Measurements from ENCODE around the gene ASXL3.

The ASXL3 gene

DNA sequence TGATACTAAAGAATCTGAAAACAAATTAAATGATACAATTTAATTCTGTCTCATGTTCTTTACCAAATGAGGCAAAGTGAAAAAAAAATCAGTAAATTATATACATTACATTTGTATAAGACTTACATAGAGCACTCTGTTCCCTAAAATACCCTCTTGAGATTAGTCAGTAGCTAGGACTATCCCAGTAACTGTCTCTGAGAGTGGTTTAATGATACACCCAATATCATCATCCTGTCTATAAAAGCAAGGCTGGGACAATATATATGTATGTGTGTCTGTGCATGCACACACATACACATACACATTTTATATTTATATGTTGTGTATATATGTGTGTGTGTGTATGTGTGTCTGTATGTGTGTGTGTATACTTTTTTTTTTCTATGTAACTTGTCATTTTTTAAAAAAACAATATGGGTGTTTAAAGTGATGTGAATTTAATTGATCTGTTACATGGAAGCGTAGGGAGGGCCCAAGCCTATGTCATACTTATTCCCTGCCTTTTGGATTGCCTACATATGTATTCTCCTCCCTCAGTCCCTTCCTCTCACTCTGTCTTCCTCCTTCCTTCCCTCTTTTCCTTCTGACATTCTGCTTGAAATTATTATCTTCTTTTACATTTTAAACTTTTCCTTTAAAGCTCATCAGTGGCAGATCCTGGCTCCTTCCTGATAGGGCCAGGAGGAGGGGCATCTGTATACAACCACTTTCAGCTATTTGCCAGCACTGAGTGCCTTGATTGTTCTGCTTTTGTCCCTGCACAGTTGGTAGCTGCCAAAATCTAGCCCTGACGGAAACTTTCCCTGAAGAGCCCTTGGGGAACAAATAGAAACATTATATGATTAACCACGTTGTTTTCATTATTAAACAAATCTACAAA lies 6.8 kb downstream of the ASXL3 start:
- DNase-seq = no peak

DNA sequence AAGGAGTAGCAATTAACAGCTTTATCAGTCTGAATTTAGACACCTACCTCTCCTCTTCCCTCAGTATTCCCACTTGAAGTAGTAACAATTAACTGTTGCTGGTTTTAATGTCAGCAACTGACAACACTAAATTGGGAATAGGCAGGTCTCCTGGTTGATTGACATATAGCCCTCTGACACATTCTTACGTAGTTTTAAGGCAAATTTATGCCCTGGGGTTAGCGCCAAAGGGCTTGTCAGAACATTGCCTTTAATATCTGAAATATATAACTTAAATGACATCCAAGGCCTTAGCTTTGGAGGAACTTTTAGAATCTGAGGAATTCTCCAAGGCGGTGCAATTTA lies 7.4 kb downstream of the ASXL3 start:
- DNase-seq = no peak

DNA sequence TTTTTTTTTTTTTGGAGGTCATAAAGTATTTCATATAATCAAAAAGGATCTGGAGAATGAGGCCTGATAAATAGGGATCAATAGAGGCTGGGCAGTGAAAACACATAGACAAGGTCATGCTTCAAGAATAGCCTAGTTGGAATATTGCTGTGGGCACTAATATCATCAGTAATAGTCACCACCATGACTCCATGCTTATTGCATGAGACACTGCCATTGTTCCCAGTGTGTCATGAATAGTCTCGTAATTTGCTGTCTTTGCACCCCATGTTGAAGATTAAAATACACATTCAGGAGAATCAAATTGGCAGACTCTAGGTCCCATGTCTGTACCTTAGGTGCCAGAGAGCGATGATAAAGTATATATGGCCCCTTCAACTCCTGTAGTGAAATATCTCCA lies 10.3 kb downstream of the ASXL3 start:
- no peak for DNase-seq

DNA sequence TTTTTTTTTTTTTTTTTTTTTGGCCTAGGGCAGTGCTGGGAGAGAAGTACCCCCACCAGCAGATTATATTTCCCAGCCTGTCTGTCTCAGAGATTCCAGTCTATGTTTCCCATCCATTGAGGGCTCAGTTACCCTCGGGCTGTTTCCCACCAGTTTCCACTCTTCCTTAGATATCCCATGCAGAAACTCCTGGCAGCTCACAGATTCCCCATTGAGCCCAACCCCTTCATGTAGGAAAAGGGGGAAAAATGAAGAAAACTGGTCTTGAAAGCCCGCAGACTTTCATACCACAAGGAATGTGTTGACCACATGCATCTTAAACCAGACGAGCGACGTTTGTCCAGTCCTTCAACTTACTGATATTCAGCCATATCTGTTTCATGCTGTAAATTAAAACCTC lies 15.2 kb downstream of the ASXL3 start:
- DNase-seq = no peak

DNA sequence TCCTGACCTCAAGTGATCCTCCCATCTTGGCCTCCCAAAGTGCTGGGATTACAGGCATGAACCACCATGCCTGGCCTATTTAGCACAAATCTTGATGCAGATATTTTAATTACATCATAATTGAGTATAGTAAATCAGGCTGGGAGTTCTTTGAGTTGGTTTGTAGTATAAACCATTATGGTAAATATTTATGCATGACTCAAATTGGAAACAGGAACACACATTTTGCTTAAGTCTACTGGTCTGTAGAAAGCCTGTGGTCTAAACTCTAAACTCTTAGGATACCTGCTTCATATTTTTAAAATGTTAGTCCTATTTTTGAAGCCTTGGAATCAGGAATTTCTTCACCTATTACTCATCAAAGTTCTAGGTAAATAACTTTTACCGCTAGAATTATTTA lies 16.8 kb downstream of the ASXL3 start:
- DNase-seq = no peak

DNA sequence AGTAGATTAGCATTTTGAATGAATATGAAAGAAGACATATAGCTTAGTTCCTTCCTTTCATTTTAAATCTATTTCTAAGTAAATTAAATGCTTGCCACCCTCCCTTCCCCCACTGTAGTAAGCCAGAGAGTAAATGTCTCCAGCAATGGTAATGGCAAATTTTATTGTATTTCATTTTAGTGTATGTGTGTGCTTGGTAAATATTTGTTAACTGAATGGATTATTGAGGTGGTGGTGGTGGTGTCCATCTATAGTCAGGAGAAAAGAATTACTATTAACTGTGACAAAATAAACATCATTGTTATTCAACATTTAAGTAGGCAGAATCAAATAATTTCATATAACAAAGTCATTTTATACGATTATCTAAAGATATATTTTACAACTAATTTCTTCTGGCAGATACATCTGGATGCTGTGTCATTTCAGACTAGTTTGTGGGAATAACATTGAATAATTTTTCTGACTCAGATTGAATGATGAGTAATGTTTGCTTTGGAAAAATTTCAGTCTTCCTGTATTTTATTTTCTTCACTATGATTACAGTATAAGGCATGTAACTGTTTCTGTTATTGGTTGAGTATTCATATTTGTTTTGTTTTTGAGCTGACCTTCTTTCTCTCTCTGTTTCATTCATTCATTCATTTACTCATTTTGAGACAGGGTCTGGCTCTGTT lies 18.3 kb downstream of the ASXL3 start:
- no peak for DNase-seq

DNA sequence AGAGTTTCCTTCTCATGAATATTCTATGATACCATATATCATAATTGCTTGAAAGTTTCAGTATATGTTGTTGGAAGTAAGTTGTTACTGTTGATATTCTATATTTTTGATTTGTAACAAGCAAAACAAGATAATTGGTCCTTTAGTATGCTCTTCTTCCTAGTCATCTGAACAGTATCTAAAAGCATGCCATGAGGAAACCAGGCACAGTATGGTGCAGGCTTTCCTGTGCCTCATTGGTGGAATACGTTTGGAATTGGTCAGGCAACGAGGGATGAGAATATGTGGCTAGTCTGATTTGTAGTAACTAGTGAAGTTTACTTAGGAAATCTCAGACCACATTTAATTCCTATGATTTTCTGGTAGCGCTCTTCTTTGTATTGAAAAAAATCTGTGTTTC lies 22.8 kb downstream of the ASXL3 start:
- DNase-seq = no peak

DNA sequence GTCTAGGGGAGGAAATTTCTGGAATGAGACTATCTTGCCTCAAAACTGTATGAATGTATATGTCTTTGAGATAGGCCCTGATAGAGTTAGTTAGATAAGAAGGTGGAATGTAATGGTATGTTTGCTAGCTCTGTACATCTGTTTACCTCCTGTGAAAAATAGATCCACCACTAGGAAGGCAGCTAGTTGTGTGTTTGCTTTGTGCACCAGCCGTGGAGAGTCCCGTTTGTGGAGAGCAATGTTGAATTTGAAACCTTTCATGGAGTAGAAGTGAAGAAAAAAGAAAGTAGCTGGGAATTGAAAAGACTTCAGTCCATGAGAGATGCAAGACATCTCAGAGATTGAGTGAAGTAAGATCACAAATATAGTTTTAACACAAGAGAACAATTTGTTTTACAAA lies 25.4 kb downstream of the ASXL3 start:
- DNase-seq = no peak

DNA sequence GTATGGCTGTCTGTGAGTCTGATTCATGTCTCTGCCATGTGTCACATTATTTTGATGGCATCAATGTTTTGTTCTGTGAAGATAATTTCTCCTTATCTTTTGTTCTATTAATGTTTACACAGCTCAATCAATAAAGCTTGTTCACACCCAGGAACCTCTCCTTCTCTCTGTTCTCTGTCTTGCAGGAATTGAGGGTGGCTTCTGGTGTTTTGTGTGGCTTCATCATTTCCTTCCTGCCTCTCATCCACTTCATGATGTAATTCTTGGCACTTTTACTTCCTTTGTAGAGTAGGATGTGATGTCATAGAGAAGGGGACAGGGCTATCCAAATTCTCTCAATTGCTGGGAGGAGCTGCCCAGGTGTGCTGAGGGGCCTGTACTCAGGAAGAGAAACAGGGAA lies 27.2 kb downstream of the ASXL3 start:
- no peak for DNase-seq

DNA sequence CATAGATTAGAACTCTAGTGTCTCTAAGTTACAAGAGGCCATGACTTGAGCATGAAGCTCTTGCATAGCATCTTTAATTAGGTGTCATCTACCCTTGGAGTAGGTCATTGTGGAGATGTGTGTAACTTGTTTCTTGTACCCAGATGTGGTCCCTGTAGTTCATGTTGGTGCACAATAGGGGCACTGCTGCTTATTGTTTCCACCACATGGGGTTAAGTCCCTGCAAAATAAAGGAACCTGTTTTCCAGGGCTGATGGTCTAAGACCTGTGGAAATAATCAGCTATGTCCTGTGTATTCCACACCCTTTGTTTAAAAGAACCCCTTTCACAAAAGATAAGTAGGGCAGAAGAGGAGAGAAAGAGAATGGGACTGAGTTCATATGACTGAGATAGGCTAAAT lies 28.6 kb downstream of the ASXL3 start:
- no peak for DNase-seq

DNA sequence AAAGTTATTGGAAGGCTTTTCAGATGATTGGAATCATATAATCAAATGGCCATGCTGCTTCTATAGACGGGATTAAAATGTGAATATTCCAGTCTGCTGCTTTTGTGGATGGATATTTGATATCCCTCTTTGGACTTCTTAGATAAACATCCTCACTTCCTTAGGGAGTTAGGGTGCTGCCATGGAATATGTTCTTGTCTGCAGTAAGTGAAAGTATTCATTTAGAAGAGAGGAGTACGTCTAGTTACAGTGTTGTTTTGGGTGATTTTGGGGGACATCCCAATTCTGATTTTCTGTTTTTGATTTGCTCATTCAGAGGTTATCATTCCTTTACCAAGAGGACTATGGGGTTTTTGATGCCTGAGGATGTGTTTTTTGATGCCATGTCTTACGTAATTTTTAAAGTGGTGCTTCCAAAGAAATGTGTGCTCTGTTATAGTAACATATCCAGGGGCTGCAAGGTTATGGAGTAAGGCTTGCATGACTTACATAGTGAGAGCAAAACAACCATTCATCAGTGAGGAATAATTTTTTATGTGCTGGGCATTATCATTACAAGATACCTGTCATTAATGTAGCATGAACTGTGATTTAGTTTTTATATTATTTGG lies 33.6 kb downstream of the ASXL3 start:
- DNase-seq = no peak

DNA sequence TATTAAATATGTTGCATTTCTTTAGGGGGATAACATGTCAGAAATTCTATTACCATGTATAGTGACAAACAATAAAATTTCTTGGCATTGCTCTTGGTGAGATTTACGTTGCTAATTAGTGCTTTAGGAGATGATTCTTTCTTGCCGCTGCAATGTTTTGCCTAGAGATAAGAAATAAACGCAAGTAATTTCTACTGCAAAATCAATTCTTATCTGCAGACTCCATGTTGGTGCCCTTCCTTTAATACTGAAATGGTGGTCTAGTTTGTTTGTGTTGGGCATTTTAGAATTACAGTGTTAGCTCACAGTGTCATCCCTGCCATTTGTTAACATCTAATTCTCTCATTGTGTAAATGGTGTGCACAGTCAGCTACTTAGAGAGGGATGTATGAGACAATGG lies 34.6 kb downstream of the ASXL3 start:
- no peak for DNase-seq

DNA sequence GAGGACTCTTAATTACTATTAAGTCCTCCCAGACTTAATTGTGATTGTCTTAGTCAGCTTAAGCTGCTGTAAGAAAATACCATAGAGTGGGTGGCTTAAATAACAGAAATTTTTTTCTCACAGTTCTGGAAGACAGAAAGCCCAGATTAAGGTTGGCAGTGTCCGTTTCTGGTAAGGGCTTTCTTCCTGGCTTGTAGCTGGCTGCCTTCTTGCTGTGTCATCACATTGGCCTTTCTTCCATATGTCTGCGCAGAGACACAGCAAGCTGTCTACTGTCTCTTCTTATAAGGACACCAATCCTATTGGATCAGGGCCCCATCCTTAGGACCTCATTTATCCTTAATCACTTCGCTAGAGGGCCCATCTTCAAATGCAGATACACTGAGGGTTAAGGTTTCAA lies 38.5 kb downstream of the ASXL3 start:
- DNase-seq = no peak

DNA sequence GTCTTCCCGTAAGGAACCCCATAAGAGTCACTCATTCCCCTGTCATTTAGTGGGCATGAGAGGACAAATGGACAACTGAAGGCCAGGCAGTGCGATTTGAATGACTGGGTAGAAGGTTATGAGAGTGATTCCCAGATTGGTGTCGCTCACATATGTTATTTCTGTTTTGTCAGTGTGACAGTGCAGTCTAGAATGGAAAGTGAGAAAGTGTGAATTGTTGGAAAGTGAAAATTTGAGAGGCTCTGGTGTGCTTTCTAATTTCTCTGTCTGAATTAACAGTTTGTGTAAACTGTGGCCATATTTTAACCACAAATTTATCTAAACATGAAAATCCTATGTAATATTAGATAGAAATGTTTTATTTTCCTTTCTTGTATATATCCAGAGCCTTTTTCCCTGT lies 49.1 kb downstream of the ASXL3 start:
- DNase-seq = no peak

DNA sequence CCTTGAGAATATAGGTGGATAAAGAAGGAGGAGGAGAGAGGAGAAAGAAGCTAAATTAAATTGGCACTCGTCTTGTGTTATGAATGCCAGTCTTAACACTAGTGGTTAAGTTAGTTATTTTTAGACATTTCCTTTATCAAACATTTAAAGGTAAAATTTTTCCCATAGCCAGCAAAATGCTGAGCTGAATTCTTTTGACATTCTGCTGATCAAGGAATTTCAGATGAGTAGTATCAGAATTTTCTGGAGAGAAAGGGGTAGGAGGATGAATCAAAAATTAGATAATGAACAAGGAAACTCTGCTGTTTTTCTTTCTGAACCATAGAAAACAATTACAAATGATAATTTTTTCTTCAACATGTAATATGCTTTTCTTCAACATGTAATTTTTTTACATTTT lies 52.5 kb downstream of the ASXL3 start:
- no peak for DNase-seq

DNA sequence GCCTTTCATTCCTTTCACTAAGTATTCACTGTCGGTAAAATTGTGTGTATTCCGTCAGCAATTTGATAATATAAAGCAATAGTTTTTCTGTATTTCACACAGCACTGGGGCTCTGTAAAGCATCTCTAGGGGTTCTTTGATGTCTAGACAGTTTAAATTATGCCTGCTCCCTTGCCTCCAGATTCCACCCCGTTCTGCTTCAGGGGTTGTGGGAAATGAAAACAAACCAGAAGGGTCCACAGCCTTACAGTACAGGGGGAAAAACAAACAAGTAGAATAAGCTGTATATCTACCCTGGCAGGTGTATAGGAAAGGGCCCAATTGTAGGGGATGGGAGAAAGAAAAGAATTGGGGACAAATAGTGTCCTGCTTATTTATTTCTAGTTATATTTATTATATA lies 63.1 kb downstream of the ASXL3 start:
- DNase-seq = no peak

DNA sequence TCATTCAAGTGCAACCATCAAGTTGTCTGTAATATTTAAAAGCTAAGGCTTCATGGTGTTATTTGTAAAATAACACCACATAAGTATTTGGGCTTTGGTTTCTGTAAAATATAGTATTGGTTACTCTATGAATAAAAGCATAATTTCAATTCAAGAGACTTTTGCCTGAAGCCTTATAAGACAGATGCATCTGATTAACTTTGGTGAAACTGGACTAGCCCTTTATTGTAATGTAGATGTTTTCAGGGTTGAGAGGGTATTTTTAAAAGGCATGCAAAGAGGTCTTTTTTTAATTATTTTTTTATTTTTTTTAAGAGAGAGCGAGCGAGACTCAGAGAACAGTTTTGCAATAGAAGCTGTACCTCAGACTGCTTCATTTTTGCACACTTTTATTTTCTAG lies 66.5 kb downstream of the ASXL3 start:
- no peak for DNase-seq

DNA sequence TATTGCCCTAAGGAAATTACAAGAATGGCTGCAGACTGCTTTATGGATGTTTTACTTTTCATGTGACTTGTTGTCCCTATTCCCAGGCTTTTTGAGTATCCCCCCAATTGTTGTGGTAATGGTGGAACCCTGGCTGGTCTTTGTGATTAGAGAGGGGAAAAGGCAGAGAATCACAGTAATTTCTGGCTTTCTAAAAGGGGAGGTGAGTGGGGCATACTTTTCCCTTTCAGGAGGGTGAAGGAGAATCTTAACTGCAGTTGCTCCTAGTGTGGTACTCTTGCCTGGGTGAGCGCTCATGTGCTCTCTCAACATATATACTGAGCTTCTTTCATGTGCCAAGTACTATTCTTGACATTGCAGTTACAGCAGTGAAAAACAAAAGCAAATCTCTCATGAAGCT lies 69.3 kb downstream of the ASXL3 start:
- no peak for DNase-seq

DNA sequence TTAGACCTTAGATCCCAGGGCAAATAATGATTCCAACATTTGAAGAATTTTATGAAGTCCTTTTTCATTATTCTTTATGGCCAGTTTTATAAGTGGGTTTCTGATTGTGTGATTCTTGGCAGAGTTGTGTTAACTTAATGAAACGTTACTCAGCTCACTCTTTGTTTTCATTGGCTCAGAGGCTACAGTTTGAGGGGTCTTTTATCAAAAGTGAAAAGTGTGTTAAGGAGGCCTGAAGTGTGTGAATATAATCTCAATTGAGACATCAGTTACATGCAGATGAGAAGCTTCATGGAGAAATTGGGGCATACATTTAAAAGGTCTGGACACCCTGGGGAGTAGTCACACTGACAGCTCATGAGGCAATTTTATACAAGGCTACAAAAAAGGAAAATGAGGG lies 74.6 kb downstream of the ASXL3 start:
- DNase-seq = no peak

DNA sequence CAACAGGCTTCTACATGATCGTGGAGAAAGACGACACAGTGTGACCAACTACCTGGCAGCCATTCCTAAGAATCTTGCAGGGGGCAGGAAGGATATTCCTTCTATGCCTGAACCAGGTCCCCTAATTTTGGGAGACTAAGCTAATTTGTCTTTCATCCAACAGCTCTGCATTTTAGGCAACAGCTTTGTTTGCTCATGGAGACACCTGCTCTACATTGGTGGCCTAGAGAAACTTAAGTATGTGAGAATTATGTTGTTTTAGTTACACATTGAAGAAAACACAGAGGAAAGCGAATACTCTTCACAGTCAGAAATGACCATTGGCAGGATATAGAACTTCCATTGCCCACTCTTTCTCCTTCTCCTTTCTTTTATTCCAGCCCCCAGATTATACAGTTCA lies 75.2 kb downstream of the ASXL3 start:
- DNase-seq = no peak

DNA sequence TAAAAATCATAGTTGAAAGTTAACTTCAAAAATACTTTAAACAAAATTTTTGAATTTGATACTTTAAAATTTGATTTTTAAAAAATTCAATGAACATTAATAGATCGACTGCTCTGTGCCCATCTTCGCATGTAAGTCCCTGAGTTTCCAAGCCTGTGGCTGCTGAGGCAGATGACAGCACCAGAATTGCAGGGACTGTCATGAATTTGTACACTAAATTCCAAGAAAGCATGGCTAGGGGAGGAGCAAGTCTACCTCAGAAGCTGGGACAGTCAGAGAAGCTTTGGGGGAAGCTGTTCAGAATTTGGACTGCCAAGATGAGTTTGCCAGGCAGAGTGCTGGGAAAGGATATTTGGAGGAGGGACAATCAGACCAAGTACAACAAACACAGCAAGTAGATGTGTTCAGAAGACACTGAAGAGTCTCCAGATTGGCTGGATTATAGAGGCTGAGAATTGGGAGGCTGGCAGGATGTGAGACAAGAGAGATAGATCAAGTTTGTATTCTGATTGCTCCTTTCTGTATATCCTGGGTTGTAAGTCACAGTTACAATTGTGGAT lies 79.0 kb downstream of the ASXL3 start:
- no peak for DNase-seq

DNA sequence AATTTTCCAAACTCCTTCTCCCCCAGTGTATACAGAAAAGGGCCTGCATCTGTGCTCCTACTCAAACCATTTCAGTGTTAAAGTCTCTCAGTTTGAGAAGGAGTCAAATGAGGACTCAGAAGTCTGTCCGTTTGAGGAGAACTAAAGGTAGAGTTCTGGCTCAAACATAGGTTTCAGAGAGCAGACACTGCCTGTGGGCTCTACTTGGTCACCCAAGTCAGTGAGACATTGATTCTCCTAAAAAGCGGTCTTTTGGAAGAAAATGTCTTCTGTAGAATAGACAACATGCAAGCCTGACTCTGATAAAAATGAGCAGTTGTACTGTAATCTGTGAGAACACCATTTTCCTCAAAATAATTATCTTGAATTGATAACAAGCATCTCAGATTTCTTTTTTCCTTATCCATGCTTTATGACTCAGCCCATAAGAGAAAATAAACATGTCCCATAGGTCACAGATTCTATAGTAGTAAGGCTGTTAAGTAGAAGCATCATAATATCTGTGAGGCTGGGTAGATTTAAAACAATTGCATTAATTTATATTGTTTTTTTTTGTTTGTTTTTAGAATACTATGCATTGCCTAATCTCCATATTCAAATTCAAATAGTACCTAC lies 82.8 kb downstream of the ASXL3 start:
- no peak for DNase-seq

DNA sequence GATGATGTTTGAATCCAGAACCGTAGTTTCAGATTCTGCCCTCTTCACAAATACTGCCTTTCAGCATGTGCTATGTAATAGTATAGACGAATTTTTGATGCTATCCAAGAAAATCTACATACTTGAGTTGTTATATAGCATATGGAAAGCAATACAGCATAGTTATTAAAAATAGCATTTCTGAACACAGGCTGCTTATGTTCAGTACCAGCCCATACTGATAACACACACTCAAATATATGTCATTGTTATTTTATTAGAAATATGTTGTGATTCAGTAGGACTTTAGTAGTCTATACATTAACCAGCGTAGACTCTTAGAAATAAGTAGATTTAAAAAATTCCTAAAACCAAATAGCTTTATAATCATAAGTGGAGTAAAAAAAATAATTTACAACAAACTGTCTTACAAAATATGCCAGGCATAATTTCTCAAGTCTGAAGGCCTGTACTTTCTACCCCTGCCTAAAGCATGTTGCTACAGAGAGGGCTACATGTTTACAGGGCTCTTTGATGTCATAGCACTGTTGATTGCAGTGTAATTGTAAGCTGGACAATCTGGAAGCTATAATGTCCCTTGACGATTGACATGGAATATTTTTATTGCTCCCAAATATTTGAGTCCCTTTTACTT lies 86.3 kb downstream of the ASXL3 start:
- DNase-seq = no peak

Data from CD4-positive, alpha-beta T cell treated with Interleukin-12 subunit alpha and Interleukin-12 subunit beta, for 1 hour (primary cell).